ENCODE results near the gene C16orf96. TPM values are rescaled to one million over a fixed set of nuclear protein-coding genes. Genes with fewer than 3 reads are reported as not detected.

C16orf96 gene
- total and polyA plus RNA-seq, 2 of the 13 experiments (the other 11 are each of a cell fraction or from before 2014, with no cell fraction given): 0.03 TPM; not detected in 1

DNA sequence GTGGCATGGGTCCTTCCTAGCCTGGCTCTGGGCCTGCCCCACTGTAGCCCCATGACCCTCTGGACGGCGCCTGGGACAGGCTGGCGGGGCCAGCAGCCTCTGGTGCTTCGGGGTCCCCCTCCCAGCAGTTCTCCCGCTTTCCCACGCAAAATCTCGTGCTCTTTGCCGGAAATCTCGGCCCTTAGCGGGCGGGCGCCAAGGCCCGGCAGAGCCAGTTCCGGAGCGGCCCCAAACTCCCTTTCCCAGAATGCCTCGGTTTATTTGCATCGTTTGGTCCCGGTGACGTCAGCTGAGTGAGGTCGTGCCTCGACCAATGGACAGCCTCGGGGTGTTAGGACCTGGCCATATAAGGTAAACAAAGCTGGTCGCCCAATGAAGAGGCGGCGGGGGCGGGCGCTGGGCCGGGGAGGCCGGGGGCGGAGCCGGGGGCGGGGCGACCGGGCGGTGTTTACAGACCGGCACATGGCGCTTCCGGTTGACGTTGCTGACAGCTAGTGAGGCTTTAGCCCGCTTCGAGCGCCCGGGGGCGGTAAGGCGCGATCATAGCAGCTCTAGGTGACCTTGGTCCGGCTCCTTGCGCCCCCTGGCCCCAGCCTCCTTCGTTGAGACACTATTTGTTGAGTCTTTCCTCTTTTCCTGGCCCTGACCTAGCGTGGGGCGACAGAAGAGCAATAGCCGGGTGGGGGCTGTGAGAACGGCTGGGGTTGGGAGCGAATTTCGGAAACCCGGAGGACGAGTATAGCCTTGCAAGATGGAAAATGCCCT lies 60.1 kb downstream of the C16orf96 start (continued):
- TF ChIP-seq ZNF780A (CRISPR knock-in tag; IDR thresholded peaks at IDR 0.05) (no peak), ELF3 (CRISPR knock-in tag; IDR thresholded peaks at IDR 0.05) (peak; percentile 77), PAX8 (CRISPR knock-in tag; IDR thresholded peaks at IDR 0.05; ENCODE audit: borderline replicate concordance) (no peak), ZBTB42 (CRISPR knock-in tag; IDR thresholded peaks at IDR 0.05) (no peak), KLF6 (CRISPR knock-in tag; IDR thresholded peaks at IDR 0.05) (0 out of 2 replicates have a peak, but pooled peaks have one; percentile 24), ZNF550 (CRISPR knock-in tag; IDR thresholded peaks at IDR 0.05; ENCODE audit: borderline replicate concordance) (no peak), ZNF619 (CRISPR knock-in tag; IDR thresholded peaks at IDR 0.05) (no peak), MAZ (IDR thresholded peaks at IDR 0.05; ENCODE audit: borderline replicate concordance, low read depth, low read length) (peak; percentile 46; the same call in 1 of the 2 replicates), MAZ (CRISPR knock-in tag; IDR thresholded peaks at IDR 0.05; ENCODE audit: low read depth) (peak; percentile 27), TAF15 (IDR thresholded peaks at IDR 0.05; ENCODE audit: low read depth, low read length, poor library complexity, severe bottlenecking) (no peak)
- TF ChIP-seq, protein P1, sequence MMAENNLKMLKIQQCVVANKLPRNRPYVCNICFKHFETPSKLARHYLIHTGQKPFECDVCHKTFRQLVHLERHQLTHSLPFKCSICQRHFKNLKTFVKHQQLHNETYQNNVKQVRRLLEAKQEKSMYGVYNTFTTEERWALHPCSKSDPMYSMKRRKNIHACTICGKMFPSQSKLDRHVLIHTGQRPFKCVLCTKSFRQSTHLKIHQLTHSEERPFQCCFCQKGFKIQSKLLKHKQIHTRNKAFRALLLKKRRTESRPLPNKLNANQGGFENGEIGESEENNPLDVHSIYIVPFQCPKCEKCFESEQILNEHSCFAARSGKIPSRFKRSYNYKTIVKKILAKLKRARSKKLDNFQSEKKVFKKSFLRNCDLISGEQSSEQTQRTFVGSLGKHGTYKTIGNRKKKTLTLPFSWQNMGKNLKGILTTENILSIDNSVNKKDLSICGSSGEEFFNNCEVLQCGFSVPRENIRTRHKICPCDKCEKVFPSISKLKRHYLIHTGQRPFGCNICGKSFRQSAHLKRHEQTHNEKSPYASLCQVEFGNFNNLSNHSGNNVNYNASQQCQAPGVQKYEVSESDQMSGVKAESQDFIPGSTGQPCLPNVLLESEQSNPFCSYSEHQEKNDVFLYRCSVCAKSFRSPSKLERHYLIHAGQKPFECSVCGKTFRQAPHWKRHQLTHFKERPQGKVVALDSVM (CRISPR knock-in tag; IDR thresholded peaks at IDR 0.05): peak; percentile 17; the same call in 1 of the 2 replicates
- TF ChIP-seq, protein P2, sequence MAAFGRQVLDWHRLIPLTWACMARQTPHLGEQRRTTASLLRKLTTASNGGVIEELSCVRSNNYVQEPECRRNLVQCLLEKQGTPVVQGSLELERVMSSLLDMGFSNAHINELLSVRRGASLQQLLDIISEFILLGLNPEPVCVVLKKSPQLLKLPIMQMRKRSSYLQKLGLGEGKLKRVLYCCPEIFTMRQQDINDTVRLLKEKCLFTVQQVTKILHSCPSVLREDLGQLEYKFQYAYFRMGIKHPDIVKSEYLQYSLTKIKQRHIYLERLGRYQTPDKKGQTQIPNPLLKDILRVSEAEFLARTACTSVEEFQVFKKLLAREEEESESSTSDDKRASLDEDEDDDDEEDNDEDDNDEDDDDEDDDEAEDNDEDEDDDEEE (CRISPR knock-in tag; IDR thresholded peaks at IDR 0.05): no peak
- TF ChIP-seq, protein P3, sequence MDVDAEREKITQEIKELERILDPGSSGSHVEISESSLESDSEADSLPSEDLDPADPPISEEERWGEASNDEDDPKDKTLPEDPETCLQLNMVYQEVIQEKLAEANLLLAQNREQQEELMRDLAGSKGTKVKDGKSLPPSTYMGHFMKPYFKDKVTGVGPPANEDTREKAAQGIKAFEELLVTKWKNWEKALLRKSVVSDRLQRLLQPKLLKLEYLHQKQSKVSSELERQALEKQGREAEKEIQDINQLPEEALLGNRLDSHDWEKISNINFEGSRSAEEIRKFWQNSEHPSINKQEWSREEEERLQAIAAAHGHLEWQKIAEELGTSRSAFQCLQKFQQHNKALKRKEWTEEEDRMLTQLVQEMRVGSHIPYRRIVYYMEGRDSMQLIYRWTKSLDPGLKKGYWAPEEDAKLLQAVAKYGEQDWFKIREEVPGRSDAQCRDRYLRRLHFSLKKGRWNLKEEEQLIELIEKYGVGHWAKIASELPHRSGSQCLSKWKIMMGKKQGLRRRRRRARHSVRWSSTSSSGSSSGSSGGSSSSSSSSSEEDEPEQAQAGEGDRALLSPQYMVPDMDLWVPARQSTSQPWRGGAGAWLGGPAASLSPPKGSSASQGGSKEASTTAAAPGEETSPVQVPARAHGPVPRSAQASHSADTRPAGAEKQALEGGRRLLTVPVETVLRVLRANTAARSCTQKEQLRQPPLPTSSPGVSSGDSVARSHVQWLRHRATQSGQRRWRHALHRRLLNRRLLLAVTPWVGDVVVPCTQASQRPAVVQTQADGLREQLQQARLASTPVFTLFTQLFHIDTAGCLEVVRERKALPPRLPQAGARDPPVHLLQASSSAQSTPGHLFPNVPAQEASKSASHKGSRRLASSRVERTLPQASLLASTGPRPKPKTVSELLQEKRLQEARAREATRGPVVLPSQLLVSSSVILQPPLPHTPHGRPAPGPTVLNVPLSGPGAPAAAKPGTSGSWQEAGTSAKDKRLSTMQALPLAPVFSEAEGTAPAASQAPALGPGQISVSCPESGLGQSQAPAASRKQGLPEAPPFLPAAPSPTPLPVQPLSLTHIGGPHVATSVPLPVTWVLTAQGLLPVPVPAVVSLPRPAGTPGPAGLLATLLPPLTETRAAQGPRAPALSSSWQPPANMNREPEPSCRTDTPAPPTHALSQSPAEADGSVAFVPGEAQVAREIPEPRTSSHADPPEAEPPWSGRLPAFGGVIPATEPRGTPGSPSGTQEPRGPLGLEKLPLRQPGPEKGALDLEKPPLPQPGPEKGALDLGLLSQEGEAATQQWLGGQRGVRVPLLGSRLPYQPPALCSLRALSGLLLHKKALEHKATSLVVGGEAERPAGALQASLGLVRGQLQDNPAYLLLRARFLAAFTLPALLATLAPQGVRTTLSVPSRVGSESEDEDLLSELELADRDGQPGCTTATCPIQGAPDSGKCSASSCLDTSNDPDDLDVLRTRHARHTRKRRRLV (CRISPR knock-in tag; IDR thresholded peaks at IDR 0.05): no peak
- TF ChIP-seq, protein P4, sequence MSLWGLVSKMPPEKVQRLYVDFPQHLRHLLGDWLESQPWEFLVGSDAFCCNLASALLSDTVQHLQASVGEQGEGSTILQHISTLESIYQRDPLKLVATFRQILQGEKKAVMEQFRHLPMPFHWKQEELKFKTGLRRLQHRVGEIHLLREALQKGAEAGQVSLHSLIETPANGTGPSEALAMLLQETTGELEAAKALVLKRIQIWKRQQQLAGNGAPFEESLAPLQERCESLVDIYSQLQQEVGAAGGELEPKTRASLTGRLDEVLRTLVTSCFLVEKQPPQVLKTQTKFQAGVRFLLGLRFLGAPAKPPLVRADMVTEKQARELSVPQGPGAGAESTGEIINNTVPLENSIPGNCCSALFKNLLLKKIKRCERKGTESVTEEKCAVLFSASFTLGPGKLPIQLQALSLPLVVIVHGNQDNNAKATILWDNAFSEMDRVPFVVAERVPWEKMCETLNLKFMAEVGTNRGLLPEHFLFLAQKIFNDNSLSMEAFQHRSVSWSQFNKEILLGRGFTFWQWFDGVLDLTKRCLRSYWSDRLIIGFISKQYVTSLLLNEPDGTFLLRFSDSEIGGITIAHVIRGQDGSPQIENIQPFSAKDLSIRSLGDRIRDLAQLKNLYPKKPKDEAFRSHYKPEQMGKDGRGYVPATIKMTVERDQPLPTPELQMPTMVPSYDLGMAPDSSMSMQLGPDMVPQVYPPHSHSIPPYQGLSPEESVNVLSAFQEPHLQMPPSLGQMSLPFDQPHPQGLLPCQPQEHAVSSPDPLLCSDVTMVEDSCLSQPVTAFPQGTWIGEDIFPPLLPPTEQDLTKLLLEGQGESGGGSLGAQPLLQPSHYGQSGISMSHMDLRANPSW (CRISPR knock-in tag; IDR thresholded peaks at IDR 0.05; ENCODE audit: borderline replicate concordance): no peak

Data from HepG2 (cell line).